Ovary (tissue), 9 donors: ENCODE data around the gene NKX6-2. TPM values are rescaled to one million over a fixed set of nuclear protein-coding genes. Genes with fewer than 3 reads are reported as not detected.

Experiments used
- DNase-seq, 5 donors: peaks; one replicate each; pipeline ENCODE4 v3.0.0-alpha.2; 2019 to 2020
- H3K27ac ChIP-seq, 2 donors: fragments of 200-600 bp; one replicate each; pipeline versions ENCODE4 v1.5.1 to v1.8.0; 2019 to 2022
- H3K27me3 ChIP-seq: fragments of 200-600 bp; one replicate; pipeline ENCODE4 v1.8.0; 2022
- H3K36me3 ChIP-seq: fragments of 200-600 bp; sonication (generic); one replicate; pipeline ENCODE4 v1.5.1; 2019
- H3K4me1 ChIP-seq: one replicate; pipeline ENCODE4 v1.8.1; 2013; ENCODE audit warnings: mild to moderate bottlenecking, moderate library complexity; ENCODE audit not compliant: insufficient read depth
- H3K4me3 ChIP-seq: fragments of 200-600 bp; sonication (generic); one replicate; pipeline ENCODE4 v1.5.1; 2017
- H3K9me3 ChIP-seq, 2 donors: fragments of 200-600 bp in 1 of 2; sonication (generic) in 1 of 2; one replicate each; pipeline versions ENCODE4 v1.5.1 to v1.8.1; 2013 to 2019; ENCODE audit warnings: mild to moderate bottlenecking in 1 of 2, moderate library complexity in 1 of 2
- CTCF ChIP-seq, 3 donors: fragments of 450-650 bp in 2 of 3; fragments of 200-600 bp in 1 of 3; IDR thresholded peaks; one replicate each; pipeline versions ENCODE4 v1.5.1 to v1.8.0; 2016 to 2022; ENCODE audit warnings: antibody characterized with exemption in 3 of 3, mild to moderate bottlenecking in 1 of 3
- EP300 ChIP-seq: sonication (generic); formaldehyde crosslinking; IDR thresholded peaks from one replicate; pipeline ENCODE4 v1.6.1; 2017; ENCODE audit warnings: antibody characterized with exemption
- POLR2A ChIP-seq: fragments of 450-650 bp; IDR thresholded peaks from one replicate; pipeline ENCODE4 v1.6.1; 2017; ENCODE audit warnings: antibody characterized with exemption, mild to moderate bottlenecking, moderate library complexity
- WGBS, 3 donors: extraction: QIAGEN DNeasy Blood & Tissue Kit in 1 of 3; methylation state at CpG; one replicate each; pipeline versions ENCODE4 v1.1.5 to v1.1.7; 2013 to 2017; 5-methylcytosine and 5-hydroxymethylcytosine counted together
- intact Hi-C, 4 donors: fragments of 100-400 bp; cut with DNase I; formaldehyde crosslinking; loops; one replicate each; pipeline versions ENCODE4 v1.11.0 to v1.15.1; 2022 to 2023
- polyA plus RNA-seq, 2 donors: library from polyadenylated mRNA; stranded (reverse); fragments of 200-250 nt in 1 of 2; fragments of 350-450 nt in 1 of 2; fragmentation: Illumina TruSeq in 1 of 2; extraction: RNeasy Lipid Tissue Mini Kit (QIAGEN cat#74804) in 1 of 2; gene quantifications; one replicate each; pipeline ENCODE4 v1.2.3, GENCODE V29; 2013 to 2014
- total RNA-seq, 7 donors: library from RNA; depleted of rRNA in 2 of 7; stranded (reverse); fragments of >200 nt in 2 of 7; fragmentation: NEBNext Ultra II Directional in 3 of 7; extraction: Animal tissue kit (Norgen Biotek cat#: 25700) in 3 of 7; gene quantifications; one replicate each; pipeline versions ENCODE4 v1.1.0 to v1.2.4, GENCODE V29; 2016 to 2023
- donor health status: DM: no; HTN: no; CAD: no; lungs with moderate emphysema.
- donor health status: DM: no; HTN: no; CAD: no.
- donor health status: Bipolar disorder and iron deficiency.
- donor health status: DM: yes; HTN: yes; CAD: no.
- donor health status: DM: no; HTN: no; CAD: no.
- donor health status: DM: yes; HTN: yes; CAD: no.

The NKX6-2 gene
- total and polyA plus RNA-seq, 9 donors: not detected

- Histone ChIP-seq H3K27ac (no peak overlapping the region), H3K36me3 (no peaks in the 10 kb centered on the region), H3K4me3 (no peak overlapping the region), H3K9me3 (peaks cover 0 to 6% of the 10 kb centered on the region in 2 donors), H3K4me1 (no peaks in the 10 kb centered on the region), H3K27me3 (peaks cover 22% of the 10 kb centered on the region)
- DNase-seq: no peak
- WGBS, 3 donors: 1% methylated on average over 38 to 79 of the region's 79 CpGs
- TF ChIP-seq POLR2A (no peak), CTCF (IDR thresholded peaks at IDR 0.05) (no peak), EP300 (no peak)
- intact Hi-C loops: loop anchor here in 1 of 4 donors (10.0 kb wide), 1 partner anchor 244 kb away; no protein-coding TSS in a partner anchor
Observed at GRCh38 chr10:132788180-132788830, 2.4 kb upstream of the NKX6-2 start.

- Histone ChIP-seq H3K4me3 (no peak overlapping the region), H3K9me3 (peaks cover 0 to 6% of the 10 kb centered on the region in 2 donors), H3K36me3 (no peaks in the 10 kb centered on the region), H3K27ac (no peak overlapping the region), H3K4me1 (no peaks in the 10 kb centered on the region), H3K27me3 (peaks cover 22% of the 10 kb centered on the region)
- 0 to 1% (median 1%) methylated on average over 25 to 80 of the region's 80 CpGs for WGBS, 3 donors
- no peak for DNase-seq
- TF ChIP-seq EP300 (no peak), POLR2A (no peak), CTCF (IDR thresholded peaks at IDR 0.05) (no peak)
- intact Hi-C loops: loop anchor here in 1 of 4 donors (10.0 kb wide), 1 partner anchor 243 kb away; no protein-coding TSS in a partner anchor
Observed at GRCh38 chr10:132787495-132788179, 1.7 kb upstream of the NKX6-2 start.

GRCh38 chr10:132786884-132787494, 1.0 kb upstream of the NKX6-2 start:
- no peaks in the 10 kb centered on the region for H3K4me1 ChIP-seq
- H3K4me3 ChIP-seq: no peak overlapping the region
- H3K36me3 ChIP-seq: no peaks in the 10 kb centered on the region
- H3K27me3 ChIP-seq: peaks cover 22% of the 10 kb centered on the region
- no peak for TF ChIP-seq CTCF (IDR thresholded peaks at IDR 0.05)
- WGBS, 3 donors: 1% methylated on average over 50 to 80 of the region's 80 CpGs
- H3K27ac ChIP-seq: no peak overlapping the region
- intact Hi-C loops: loop anchor here in 1 of 4 donors (10.0 kb wide), 1 partner anchor 242 kb away; no protein-coding TSS in a partner anchor
- peaks cover 0 to 6% of the 10 kb centered on the region in 2 donors for H3K9me3 ChIP-seq
- DNase-seq: no peak

- Histone ChIP-seq H3K4me3 (no peak overlapping the region), H3K36me3 (no peaks in the 10 kb centered on the region), H3K9me3 (peaks cover 0 to 6% of the 10 kb centered on the region in 2 donors), H3K4me1 (no peaks in the 10 kb centered on the region), H3K27ac (no peak overlapping the region), H3K27me3 (peaks cover 22% of the 10 kb centered on the region)
- no peak for TF ChIP-seq POLR2A
- no peak for TF ChIP-seq CTCF (IDR thresholded peaks at IDR 0.05)
- TF ChIP-seq EP300: no peak
- intact Hi-C loops: loop anchor here in 1 of 4 donors (10.0 kb wide), 1 partner anchor 242 kb away; no protein-coding TSS in a partner anchor
- no peak for DNase-seq
- 2 to 4% (median 3%) methylated on average over 39 to 58 of the region's 58 CpGs for WGBS, 3 donors
Observed at GRCh38 chr10:132786476-132786883, 533 bp upstream of the NKX6-2 start.
